Calu3 (cell line): Measurements from ENCODE around the gene PLD1. TPM values are rescaled to one million over a fixed set of nuclear protein-coding genes. Genes with fewer than 3 reads are reported as not detected.

Source experiments
- BruUV-seq: library from RNA; stranded (reverse); fragments of 400-500 nt; replicated peaks from 2 replicates; lab custom pipeline; 2021; lab: Mats Ljungman, UMichigan
- CTCF ChIA-PET: fragments of 300-600 bp; sonication (Branson Sonifier 250); formaldehyde crosslinking; loops from one replicate; lab custom pipeline; 2022; ENCODE audit warnings: antibody characterized with exemption; lab: Charles Lee
- DNase-seq: peaks from one replicate; pipeline ENCODE4 v3.0.0; 2022
- H3K27ac Mint-ChIP-seq: one replicate; pipeline ENCODE4 v1.8.0; 2022; ENCODE audit warnings: mixed read lengths; ENCODE audit not compliant: unreplicated experiment
- H3K27me3 Mint-ChIP-seq: one replicate; pipeline ENCODE4 v1.8.0; 2022; ENCODE audit warnings: mixed read lengths; ENCODE audit not compliant: unreplicated experiment
- H3K36me3 Mint-ChIP-seq: one replicate; pipeline ENCODE4 v1.8.0; 2022; ENCODE audit warnings: mild to moderate bottlenecking, moderate library complexity, mixed read lengths; ENCODE audit not compliant: insufficient read depth, unreplicated experiment
- H3K4me1 Mint-ChIP-seq: one replicate; pipeline ENCODE4 v1.8.0; 2022; ENCODE audit warnings: mild to moderate bottlenecking, low read depth, mixed read lengths; ENCODE audit not compliant: unreplicated experiment
- H3K4me3 Mint-ChIP-seq: one replicate; pipeline ENCODE4 v1.8.0; 2022; ENCODE audit warnings: mild to moderate bottlenecking, low read depth, moderate library complexity, mixed read lengths; ENCODE audit not compliant: unreplicated experiment
- H3K9me3 Mint-ChIP-seq: one replicate; pipeline ENCODE4 v1.8.0; 2022; ENCODE audit warnings: low read depth, mixed read lengths; ENCODE audit not compliant: unreplicated experiment
- intact Hi-C: fragments of 100-400 bp; cut with micrococcal nuclease; formaldehyde crosslinking; loops from one replicate; pipeline ENCODE4 v1.10.0; 2022; ENCODE audit not compliant: unreplicated experiment
- total RNA-seq: library from RNA; stranded (reverse); gene quantifications from 2 replicates; pipeline ENCODE4 v1.2.3, GENCODE V29; 2022
- TF ChIP-seq, protein P1 (sequence below): fragments of 200-600 bp; IDR thresholded peaks from one replicate; pipeline ENCODE4 v1.8.0; 2022; ENCODE audit warnings: antibody characterized with exemption; ENCODE audit not compliant: unreplicated experiment

PLD1 gene
- total RNA-seq, 1 experiment from 2014 or later, result 61.2 TPM

DNA sequence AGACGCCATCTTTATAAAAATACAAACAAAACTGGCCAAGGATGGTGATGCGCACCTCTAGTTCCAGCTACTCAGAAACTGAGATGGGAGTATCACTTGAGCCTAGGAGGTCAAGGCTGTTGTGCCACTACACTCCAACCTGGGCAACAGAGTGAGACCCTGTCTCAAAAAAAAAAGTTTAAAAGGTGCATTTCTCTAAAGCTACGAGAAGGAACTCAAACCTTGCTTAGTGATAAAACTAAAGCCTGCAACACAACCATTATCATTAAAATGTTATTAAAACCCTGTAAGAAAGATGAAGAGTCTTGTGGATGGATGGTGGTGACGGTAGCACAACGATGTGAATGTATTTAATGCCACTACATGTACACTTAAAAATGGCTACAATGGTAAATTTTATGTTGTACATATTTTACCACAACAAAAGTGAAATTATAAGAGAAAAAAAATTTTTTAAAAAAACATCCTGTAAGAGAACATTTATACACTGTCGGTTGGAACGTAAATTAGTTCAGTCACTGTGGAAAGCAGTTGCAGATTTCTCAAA is 3.1 kb downstream of the PLD1 start:
- no peak for DNase-seq
- Mint-ChIP-seq H3K27ac (peak overlapping the region; percentile 81), H3K4me3 (peak overlapping the region; percentile 20), H3K27me3 (no peaks in the 10 kb centered on the region), H3K36me3 (peaks cover 42% of the 10 kb centered on the region), H3K9me3 (no peaks in the 10 kb centered on the region), H3K4me1 (peaks cover 62% of the 10 kb centered on the region)
- BruUV-seq, result TSS peak; percentile 4
- CTCF ChIA-PET, result interaction anchor here (1.0 to 2.1 kb wide), 8 partner anchors 15 to 63 kb away, joined by 3 to 10 read pairs (median 5); no protein-coding TSS in a partner anchor
- TF ChIP-seq, protein P1, sequence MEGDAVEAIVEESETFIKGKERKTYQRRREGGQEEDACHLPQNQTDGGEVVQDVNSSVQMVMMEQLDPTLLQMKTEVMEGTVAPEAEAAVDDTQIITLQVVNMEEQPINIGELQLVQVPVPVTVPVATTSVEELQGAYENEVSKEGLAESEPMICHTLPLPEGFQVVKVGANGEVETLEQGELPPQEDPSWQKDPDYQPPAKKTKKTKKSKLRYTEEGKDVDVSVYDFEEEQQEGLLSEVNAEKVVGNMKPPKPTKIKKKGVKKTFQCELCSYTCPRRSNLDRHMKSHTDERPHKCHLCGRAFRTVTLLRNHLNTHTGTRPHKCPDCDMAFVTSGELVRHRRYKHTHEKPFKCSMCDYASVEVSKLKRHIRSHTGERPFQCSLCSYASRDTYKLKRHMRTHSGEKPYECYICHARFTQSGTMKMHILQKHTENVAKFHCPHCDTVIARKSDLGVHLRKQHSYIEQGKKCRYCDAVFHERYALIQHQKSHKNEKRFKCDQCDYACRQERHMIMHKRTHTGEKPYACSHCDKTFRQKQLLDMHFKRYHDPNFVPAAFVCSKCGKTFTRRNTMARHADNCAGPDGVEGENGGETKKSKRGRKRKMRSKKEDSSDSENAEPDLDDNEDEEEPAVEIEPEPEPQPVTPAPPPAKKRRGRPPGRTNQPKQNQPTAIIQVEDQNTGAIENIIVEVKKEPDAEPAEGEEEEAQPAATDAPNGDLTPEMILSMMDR, result no peak
- intact Hi-C loops, result loop anchor here (2.0 to 5.0 kb wide), 2 partner anchors 30 to 335 kb away; no protein-coding TSS in a partner anchor

DNA sequence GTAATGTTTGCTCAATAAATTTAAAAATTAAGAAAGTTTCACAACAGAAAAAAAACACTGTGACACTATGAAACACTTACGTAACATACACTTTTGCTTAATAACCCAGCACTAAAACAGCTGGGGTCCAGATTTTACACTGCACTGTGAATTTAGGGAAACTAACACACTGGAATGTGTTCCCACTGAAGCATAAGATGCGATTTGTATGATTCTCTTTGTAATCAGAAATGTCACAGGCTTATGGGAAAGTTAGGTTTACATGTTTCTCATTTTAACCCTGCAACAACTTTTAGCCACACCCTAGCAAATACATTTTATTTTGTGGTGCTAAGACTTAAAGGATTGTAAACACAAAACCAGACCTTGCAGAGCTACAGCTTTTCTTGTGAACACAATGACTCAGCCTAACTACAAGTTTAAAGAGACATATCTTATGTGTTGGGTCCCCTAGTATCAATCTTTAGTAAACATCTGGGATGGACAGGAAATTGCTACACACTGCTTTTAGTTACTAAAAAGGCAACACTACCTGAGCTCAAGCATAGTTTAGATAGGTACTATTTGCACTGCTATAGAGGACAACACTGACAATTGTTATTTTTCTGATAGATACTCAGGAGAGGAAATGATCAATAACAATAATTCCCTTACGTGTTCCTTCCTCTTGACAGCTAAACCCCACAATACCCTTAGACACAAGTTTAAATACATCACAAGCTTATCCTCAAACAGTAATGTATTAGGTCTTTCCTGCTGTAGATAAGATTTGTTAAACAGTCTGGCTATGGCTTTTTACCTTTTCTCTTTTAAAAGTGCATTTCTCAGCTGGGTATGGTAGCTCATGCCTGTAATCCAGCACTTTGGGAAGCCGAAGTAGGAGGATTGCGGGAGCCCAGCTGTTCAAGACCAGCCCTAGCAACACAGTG is 3.8 kb downstream of the PLD1 start:
- Mint-ChIP-seq H3K36me3 (peaks cover 35% of the 10 kb centered on the region), H3K9me3 (no peaks in the 10 kb centered on the region), H3K27me3 (no peaks in the 10 kb centered on the region), H3K4me3 (peak overlapping the region; percentile 22), H3K27ac (peak overlapping the region; percentile 81), H3K4me1 (peaks cover 62% of the 10 kb centered on the region)
- TF ChIP-seq, protein P1, result no peak
- no TSS peak for BruUV-seq
- DNase-seq, result no peak
- intact Hi-C loops, result loop anchor here (2.0 to 5.0 kb wide), 2 partner anchors 30 to 336 kb away; no protein-coding TSS in a partner anchor
- CTCF ChIA-PET, result interaction anchor here (0.7 to 2.1 kb wide), 12 partner anchors 12 to 334 kb away, joined by 3 to 10 read pairs (median 4); no protein-coding TSS in a partner anchor

DNA sequence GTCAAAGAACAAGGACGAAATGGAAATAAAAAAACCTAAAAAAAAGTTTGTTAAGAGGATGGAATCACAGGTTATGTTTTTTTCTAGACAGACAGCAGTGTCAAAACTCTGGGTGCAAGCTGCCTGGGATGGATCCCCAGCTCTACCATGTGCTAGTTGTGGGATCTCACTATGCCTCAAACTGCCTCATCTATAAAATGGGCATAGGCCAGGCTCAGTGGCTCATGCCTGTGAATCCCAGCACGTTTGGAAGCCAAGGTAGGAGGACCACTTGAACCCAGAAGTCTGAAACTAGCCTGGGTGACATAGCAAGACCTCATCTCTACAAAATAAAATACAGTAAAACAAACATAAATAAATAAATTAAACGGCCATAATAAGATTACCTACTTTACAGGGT is 4.6 kb downstream of the PLD1 start:
- no TSS peak for BruUV-seq
- Mint-ChIP-seq H3K4me1 (peaks cover 56% of the 10 kb centered on the region), H3K9me3 (no peaks in the 10 kb centered on the region), H3K4me3 (no peak overlapping the region), H3K27ac (no peak overlapping the region), H3K36me3 (peaks cover 27% of the 10 kb centered on the region), H3K27me3 (no peaks in the 10 kb centered on the region)
- intact Hi-C loops, result loop anchor here (2.0 to 5.0 kb wide), 2 partner anchors 29 to 337 kb away; no protein-coding TSS in a partner anchor
- CTCF ChIA-PET, result interaction anchor here (0.7 to 2.1 kb wide), 7 partner anchors 15 to 148 kb away, joined by 3 to 10 read pairs (median 5); no protein-coding TSS in a partner anchor
- TF ChIP-seq, protein P1, result no peak
- DNase-seq, result no peak

DNA sequence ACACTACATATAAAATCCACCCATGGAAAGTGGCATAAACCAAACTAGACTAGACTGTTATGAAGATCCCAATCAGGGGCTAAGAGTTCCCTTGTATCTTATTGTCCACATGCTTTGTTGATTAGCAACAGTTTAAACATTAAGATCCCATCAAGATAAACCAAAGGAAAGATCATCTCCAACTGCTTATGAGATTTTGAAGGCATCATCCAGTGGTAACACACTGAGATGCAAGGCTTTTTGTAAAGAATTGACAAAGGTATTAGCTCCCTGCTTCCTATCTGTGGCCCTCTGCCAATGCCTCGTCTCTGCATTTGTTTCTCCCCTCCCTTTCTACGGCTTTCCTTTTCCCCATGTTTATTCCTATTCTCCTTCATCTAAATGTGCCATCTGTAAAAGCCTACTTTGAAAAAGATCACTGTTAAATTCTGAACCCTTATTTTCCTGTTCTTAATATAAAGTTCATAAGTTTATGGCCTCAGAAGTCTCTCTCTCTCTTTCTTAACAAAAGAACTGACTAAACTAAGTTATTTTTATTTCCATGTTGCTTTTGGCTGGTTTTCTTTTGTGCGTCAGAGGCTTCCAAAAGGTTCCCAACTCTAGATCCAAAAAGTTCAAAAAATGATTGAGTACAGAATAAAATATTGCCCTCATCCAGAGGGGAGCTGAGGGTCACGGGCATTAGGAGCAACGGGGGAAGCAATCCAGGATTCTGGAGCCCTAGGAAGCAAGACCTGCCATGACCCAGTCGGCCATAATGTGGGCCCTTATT is 5.5 kb downstream of the PLD1 start:
- no TSS peak for BruUV-seq
- no peaks in the 10 kb centered on the region for H3K27me3 Mint-ChIP-seq
- peaks cover 53% of the 10 kb centered on the region for H3K4me1 Mint-ChIP-seq
- TF ChIP-seq, protein P1, result no peak
- CTCF ChIA-PET, result interaction anchor here (0.7 to 2.1 kb wide), 3 partner anchors 14 to 28 kb away, joined by 3 to 10 read pairs (median 6); no protein-coding TSS in a partner anchor
- peak overlapping the region; percentile 7 for H3K27ac Mint-ChIP-seq
- no peak overlapping the region for H3K4me3 Mint-ChIP-seq
- peaks cover 18% of the 10 kb centered on the region for H3K36me3 Mint-ChIP-seq
- no peak for DNase-seq
- no peaks in the 10 kb centered on the region for H3K9me3 Mint-ChIP-seq
- intact Hi-C loops, result loop anchor here (5.0 kb wide), 1 partner anchor 337 kb away; no protein-coding TSS in a partner anchor
